Pancreas (tissue), 10 donors: ENCODE data around the gene RHOBTB3. TPM values are rescaled to one million over a fixed set of nuclear protein-coding genes. Genes with fewer than 3 reads are reported as not detected.

Source experiments
- ATAC-seq, 4 donors: fragments of 200-7000 bp; cut with Tn5 transposase; one replicate each; pipeline versions ENCODE4 v1.8.0 to v1.9.1; 2020; ENCODE audit warnings: mild to moderate bottlenecking in 4 of 4, moderate library complexity in 4 of 4
- DNase-seq, 6 donors: peaks; one replicate each; pipeline ENCODE4 v3.0.0-alpha.2; 2020
- FAIRE-seq: peaks from 2 replicates; lab custom pipeline; 2012; peaks lifted over from hg19 to GRCh38; lab: Jason Lieb, UNC
- H3K27ac ChIP-seq, 4 donors: fragments of 200-600 bp; sonication (generic); 1 replicate in 3 of 4; 2 replicates in 1 of 4; pipeline versions ENCODE4 v1.5.0 to v1.8.0; 2020
- H3K27me3 ChIP-seq, 4 donors: fragments of 200-600 bp; one replicate each; pipeline ENCODE4 v1.8.0; 2021
- H3K36me3 ChIP-seq, 3 donors: fragments of 200-600 bp; sonication (generic) in 1 of 3; one replicate each; pipeline versions ENCODE4 v1.5.0 to v1.8.0; 2020 to 2021
- H3K4me1 ChIP-seq, 3 donors: fragments of 200-600 bp; one replicate each; pipeline ENCODE4 v1.8.0; 2021
- H3K4me3 ChIP-seq, 4 donors: fragments of 200-600 bp; sonication (generic) in 2 of 4; one replicate each; pipeline versions ENCODE4 v1.5.0 to v1.8.0; 2020 to 2021
- H3K9me3 ChIP-seq, 4 donors: fragments of 200-600 bp; one replicate each; pipeline ENCODE4 v1.8.0; 2021
- CTCF ChIP-seq, 4 donors: fragments of 200-600 bp; sonication (generic) in 3 of 4; IDR thresholded peaks; one replicate each; pipeline versions ENCODE4 v1.5.0 to v1.8.0; 2021; ENCODE audit warnings: antibody characterized with exemption in 4 of 4
- WGBS, 2 donors: extraction: QIAGEN DNeasy Blood & Tissue Kit; methylation state at CpG; one replicate each; pipeline ENCODE4 v1.1.7; 2013; 5-methylcytosine and 5-hydroxymethylcytosine counted together
- intact Hi-C, 3 donors: fragments of 100-400 bp; cut with DNase I; formaldehyde crosslinking; loops; one replicate each; pipeline versions ENCODE4 v1.11.1 to v1.14.2; 2022
- polyA plus RNA-seq, 2 donors: library from polyadenylated mRNA; stranded (reverse); fragments of 200-250 nt; gene quantifications; one replicate each; pipeline ENCODE4 v1.2.3, GENCODE V29; 2013
- total RNA-seq, 6 donors: library from RNA; stranded (reverse); fragmentation: NEBNext Ultra II Directional in 4 of 6; extraction: Animal tissue kit (Norgen Biotek cat#: 25700) in 4 of 6; gene quantifications; one replicate each; pipeline versions ENCODE4 v1.2.1 to v1.2.4, GENCODE V29; 2021 to 2023
- donor health status: healthy with polysubstance abuse.
- donor health status: DM: no; HTN: no; CAD: no; lungs with moderate emphysema.
- donor health status: DM: no; HTN: no; CAD: no.
- donor health status: control.
- donor health status: control.
- donor health status: Bipolar disorder and iron deficiency.
- donor health status: DM: yes; HTN: yes; CAD: no.
- donor health status: DM: no; HTN: no; CAD: no.
- donor health status: DM: no; HTN: no; CAD: no.
- donor health status: DM: yes; HTN: yes; CAD: no.

RHOBTB3 gene
- total and polyA plus RNA-seq, 8 donors, result 32.5 to 190 (median 77.3) TPM

- intact Hi-C loops, result no loop called here
- Histone ChIP-seq H3K9me3 (no peaks in the 10 kb centered on the region), H3K4me3 (no peak overlapping the region), H3K27me3 (no peaks in the 10 kb centered on the region), H3K36me3 (peaks cover 0 to 58% (median 14%) of the 10 kb centered on the region in 3 donors), H3K4me1 (peaks cover 0 to under 1% (median 0%) of the 10 kb centered on the region in 3 donors), H3K27ac (no peak overlapping the region)
- TF ChIP-seq CTCF (IDR thresholded peaks at IDR 0.05), result no peak
- ATAC-seq (no peak), DNase-seq (no peak), FAIRE-seq (no peak)
- WGBS, 2 donors, result 88 to 93% methylated on average over 3 of the region's 3 CpGs
Observed at GRCh38 chr5:95786821-95787418, 55.8 kb downstream of the RHOBTB3 start.

- Histone ChIP-seq H3K36me3 (peaks cover 0 to 67% (median 15%) of the 10 kb centered on the region in 3 donors), H3K9me3 (no peaks in the 10 kb centered on the region), H3K4me3 (no peak overlapping the region), H3K27ac (no peak overlapping the region), H3K4me1 (no peaks in the 10 kb centered on the region), H3K27me3 (no peaks in the 10 kb centered on the region)
- TF ChIP-seq CTCF (IDR thresholded peaks at IDR 0.05), result no peak
- 85 to 89% methylated on average over 8 of the region's 8 CpGs for WGBS, 2 donors
- intact Hi-C loops, result no loop called here
- ATAC-seq, result peak in 2 of 4 donors; percentile 19 to 51
- no peak for FAIRE-seq
- DNase-seq, result no peak
Observed at GRCh38 chr5:95788493-95788892, 57.4 kb downstream of the RHOBTB3 start.

GRCh38 chr5:95791751-95792150 is 60.6 kb downstream of the RHOBTB3 start:
- H3K36me3 ChIP-seq, result peaks cover 0 to 65% (median 16%) of the 10 kb centered on the region in 3 donors
- TF ChIP-seq CTCF (IDR thresholded peaks at IDR 0.05), result no peak
- FAIRE-seq (no peak), ATAC-seq (no peak), DNase-seq (no peak)
- no peak overlapping the region for H3K4me3 ChIP-seq
- H3K4me1 ChIP-seq, result no peaks in the 10 kb centered on the region
- no peaks in the 10 kb centered on the region for H3K9me3 ChIP-seq
- no peaks in the 10 kb centered on the region for H3K27me3 ChIP-seq
- WGBS, 2 donors, result 80 to 84% methylated on average over 6 of the region's 6 CpGs
- intact Hi-C loops, result no loop called here
- H3K27ac ChIP-seq, result no peak overlapping the region

- WGBS, 2 donors, result 44 to 46% methylated on average over 3 of the region's 3 CpGs
- Histone ChIP-seq H3K4me1 (no peaks in the 10 kb centered on the region), H3K36me3 (peaks cover 0 to 44% (median 7%) of the 10 kb centered on the region in 3 donors), H3K9me3 (no peaks in the 10 kb centered on the region), H3K4me3 (no peak overlapping the region), H3K27me3 (no peaks in the 10 kb centered on the region), H3K27ac (no peak overlapping the region)
- intact Hi-C loops, result no loop called here
- TF ChIP-seq CTCF (IDR thresholded peaks at IDR 0.05), result no peak
- FAIRE-seq (no peak), DNase-seq (no peak), ATAC-seq (no peak)
Observed at GRCh38 chr5:95794070-95794516, 63.0 kb downstream of the RHOBTB3 start.

GRCh38 chr5:95797301-95797700 is 66.2 kb downstream of the RHOBTB3 start:
- peaks cover 0 to 25% (median 7%) of the 10 kb centered on the region in 3 donors for H3K36me3 ChIP-seq
- no peak overlapping the region for H3K4me3 ChIP-seq
- H3K27ac ChIP-seq, result no peak overlapping the region
- H3K9me3 ChIP-seq, result no peaks in the 10 kb centered on the region
- H3K4me1 ChIP-seq, result peaks cover 0 to 9% (median 4%) of the 10 kb centered on the region in 3 donors
- WGBS, 2 donors, result 93 to 94% methylated on average over 3 of the region's 3 CpGs
- DNase-seq (no peak), ATAC-seq (no peak), FAIRE-seq (no peak)
- no peak for TF ChIP-seq CTCF (IDR thresholded peaks at IDR 0.05)
- intact Hi-C loops, result no loop called here
- no peaks in the 10 kb centered on the region for H3K27me3 ChIP-seq
